Measurements from ENCODE around the gene MACROH2A1. TPM values are rescaled to one million over a fixed set of nuclear protein-coding genes. Genes with fewer than 3 reads are reported as not detected.

The MACROH2A1 gene
- total and polyA plus RNA-seq, 10 of the 15 experiments (the other 5 are each of a cell fraction or from before 2014, with no cell fraction given): 45.7 to 230 (median 196) TPM

GRCh38 chr5:135341016-135341666 is 57.9 kb downstream of the MACROH2A1 start:
- Histone ChIP-seq H3K4me3 (no peak overlapping the region), H3K9ac (ENCODE audit: control insufficient read depth, insufficient read depth, low read length) (no peak overlapping the region), H2AFZ (ENCODE audit: control insufficient read depth, low read depth, low read length) (no peak overlapping the region), H3K27me3 (replicated peaks in 1 of 2; ENCODE audit: control insufficient read depth in 2 of 2, insufficient read depth in 2 of 2, low read length in 1 of 2) (no peaks in the 10 kb centered on the region), H3K36me3 (ENCODE audit: control insufficient read depth in 2 of 2, insufficient read depth in 2 of 2, low read length in 1 of 2) (peaks cover 38 to 51% of the 10 kb centered on the region in 2 experiments), H3K4me2 (ENCODE audit: control insufficient read depth, insufficient read depth) (no peak overlapping the region), H3K4me1 (ENCODE audit: control insufficient read depth, insufficient read depth, low read length) (peaks cover 7% of the 10 kb centered on the region), H3K79me2 (ENCODE audit: control insufficient read depth, insufficient read depth, low read length) (no peaks in the 10 kb centered on the region), H3K27ac (ENCODE audit: control insufficient read depth, insufficient read depth) (no peak overlapping the region), H4K20me1 (ENCODE audit: control insufficient read depth, insufficient read depth) (no peaks in the 10 kb centered on the region), H3K9me3 (replicated peaks; ENCODE audit: control insufficient read depth, insufficient read depth, low read length) (no peaks in the 10 kb centered on the region)
- RAD21 ChIA-PET (ENCODE audit: unreplicated experiment): no interaction called here
- in situ Hi-C loops (cut with MboI): no loop called here
- CTCF ChIA-PET: interaction anchor here (0.7 kb wide), 1 partner anchor 85 kb away, joined by 3 read pairs; no protein-coding TSS in a partner anchor
- SMC1A ChIA-PET (ENCODE audit: uncharacterized antibody, unreplicated experiment): no interaction called here
- BruUV-seq (replicated peaks): no TSS peak
- FAIRE-seq (no peak), ATAC-seq (no peak), DNase-seq (ENCODE audit: low read depth, low spot score) (no peak)
- 100% methylated on average over 5 of the region's 5 CpGs for WGBS (ENCODE audit: insufficient coverage, insufficient replicate concordance, low lambda C conversion rate, missing lambda C conversion rate)
- intact Hi-C loops (cut with micrococcal nuclease; ENCODE audit: unreplicated experiment): no loop called here
- POLR2A ChIA-PET: no interaction called here
- no peak for TF ChIP-seq ZBTB33 (IDR thresholded peaks at IDR 0.05)

GRCh38 chr5:135340568-135340967 is 58.5 kb downstream of the MACROH2A1 start:
- no peak for TF ChIP-seq SREBF2 (IDR thresholded peaks at IDR 0.05; ENCODE audit: low read length)
- BruUV-seq (replicated peaks): no TSS peak
- peaks cover 7% of the 10 kb centered on the region for H3K4me1 ChIP-seq (ENCODE audit: control insufficient read depth, insufficient read depth, low read length)
- no peak for FAIRE-seq
- H3K79me2 ChIP-seq (ENCODE audit: control insufficient read depth, insufficient read depth, low read length): no peaks in the 10 kb centered on the region
- in situ Hi-C loops (cut with MboI) (no loop called here), intact Hi-C loops (cut with micrococcal nuclease; ENCODE audit: unreplicated experiment) (no loop called here)
- H3K36me3 ChIP-seq (ENCODE audit: control insufficient read depth in 2 of 2, insufficient read depth in 2 of 2, low read length in 1 of 2): peaks cover 38 to 53% of the 10 kb centered on the region in 2 experiments
- DNase-seq (ENCODE audit: low read depth, low spot score): no peak
- H2AFZ ChIP-seq (ENCODE audit: control insufficient read depth, low read depth, low read length): no peak overlapping the region
- WGBS (ENCODE audit: insufficient coverage, insufficient replicate concordance, low lambda C conversion rate, missing lambda C conversion rate): 96% methylated on average over 2 of the region's 2 CpGs
- H3K27ac ChIP-seq (ENCODE audit: control insufficient read depth, insufficient read depth): no peak overlapping the region
- no peak for ATAC-seq
- no peak overlapping the region for H3K4me3 ChIP-seq
- H3K27me3 ChIP-seq (replicated peaks in 1 of 2; ENCODE audit: control insufficient read depth in 2 of 2, insufficient read depth in 2 of 2, low read length in 1 of 2): no peaks in the 10 kb centered on the region
- CTCF ChIA-PET: interaction anchor here (0.7 kb wide), 1 partner anchor 85 kb away, joined by 3 read pairs; no protein-coding TSS in a partner anchor
- no peak overlapping the region for H3K9ac ChIP-seq (ENCODE audit: control insufficient read depth, insufficient read depth, low read length)
- no peaks in the 10 kb centered on the region for H3K9me3 ChIP-seq (replicated peaks; ENCODE audit: control insufficient read depth, insufficient read depth, low read length)
- no peak overlapping the region for H3K4me2 ChIP-seq (ENCODE audit: control insufficient read depth, insufficient read depth)
- RAD21 ChIA-PET (ENCODE audit: unreplicated experiment): no interaction called here
- H4K20me1 ChIP-seq (ENCODE audit: control insufficient read depth, insufficient read depth): no peaks in the 10 kb centered on the region
- SMC1A ChIA-PET (ENCODE audit: uncharacterized antibody, unreplicated experiment): no interaction called here
- POLR2A ChIA-PET: no interaction called here
